H1 (cell line): ENCODE measurements around the gene NOP9. TPM values are rescaled to one million over a fixed set of nuclear protein-coding genes. Genes with fewer than 3 reads are reported as not detected.

Experiments
- HDAC2 ChIP-seq, 2 experiments: fragments of 300-600 bp in 1 of 2; sonication (generic) in 1 of 2; IDR thresholded peaks; 2 replicates each; pipeline ENCODE4 v1.6.1; 2011 to 2012; ENCODE audit warnings: low read depth in 2 of 2, low read length in 2 of 2, mild to moderate bottlenecking in 2 of 2, moderate library complexity in 2 of 2, borderline replicate concordance in 1 of 2, inconsistent platforms in 1 of 2
- RFX5 ChIP-seq: IDR thresholded peaks from 2 replicates; pipeline ENCODE4 v1.6.1; 2011; ENCODE audit warnings: low read depth, low read length, improper control_type of control experiment, borderline replicate concordance
- polyA plus RNA-seq, 7 experiments: library from polyadenylated mRNA; depleted of rRNA in 3 of 7; stranded (reverse) in 5 of 7; unstranded in 2 of 7; fragments of >200 nt in 5 of 7; fragments of 200-250 nt in 2 of 7; gene quantifications; 1 replicate in 5 of 7; 2 replicates in 1 of 7; 4 replicates in 1 of 7; pipeline versions ENCODE4 v1.2.1 to v1.2.3, GENCODE V29; 2011 to 2013; ENCODE audit warnings: missing spikeins in 2 of 7, mixed read lengths in 2 of 7
- total RNA-seq: library from RNA; stranded (reverse); fragmentation: NEBNext Ultra II Directional; extraction: Animal tissue kit (Norgen Biotek cat#: 25700); gene quantifications from 2 replicates; pipeline ENCODE4 v1.2.1, GENCODE V29; 2021

NOP9 gene
- total and polyA plus RNA-seq, 2 of the 8 experiments (the other 6 are each of a cell fraction or from before 2014, with no cell fraction given): 17.8 to 34.8 TPM

GRCh38 chr14:24312736-24313507, 13.3 kb downstream of the NOP9 start (continued):
- TF ChIP-seq RFX5: no peak
- TF ChIP-seq HDAC2 (IDR thresholded peaks at IDR 0.05; ENCODE audit: borderline replicate concordance in 1 of 2, low read depth in 2 of 2, low read length in 2 of 2): no peak
